HG03196 (cell line): ENCODE data around the gene CLIC1.

ENCODE experiments used
- ATAC-seq: cut with Tn5 transposase; IDR thresholded peaks from one replicate; pipeline ENCODE4 v1.9.1; 2021; ENCODE audit not compliant: unreplicated experiment

CLIC1 gene

DNA sequence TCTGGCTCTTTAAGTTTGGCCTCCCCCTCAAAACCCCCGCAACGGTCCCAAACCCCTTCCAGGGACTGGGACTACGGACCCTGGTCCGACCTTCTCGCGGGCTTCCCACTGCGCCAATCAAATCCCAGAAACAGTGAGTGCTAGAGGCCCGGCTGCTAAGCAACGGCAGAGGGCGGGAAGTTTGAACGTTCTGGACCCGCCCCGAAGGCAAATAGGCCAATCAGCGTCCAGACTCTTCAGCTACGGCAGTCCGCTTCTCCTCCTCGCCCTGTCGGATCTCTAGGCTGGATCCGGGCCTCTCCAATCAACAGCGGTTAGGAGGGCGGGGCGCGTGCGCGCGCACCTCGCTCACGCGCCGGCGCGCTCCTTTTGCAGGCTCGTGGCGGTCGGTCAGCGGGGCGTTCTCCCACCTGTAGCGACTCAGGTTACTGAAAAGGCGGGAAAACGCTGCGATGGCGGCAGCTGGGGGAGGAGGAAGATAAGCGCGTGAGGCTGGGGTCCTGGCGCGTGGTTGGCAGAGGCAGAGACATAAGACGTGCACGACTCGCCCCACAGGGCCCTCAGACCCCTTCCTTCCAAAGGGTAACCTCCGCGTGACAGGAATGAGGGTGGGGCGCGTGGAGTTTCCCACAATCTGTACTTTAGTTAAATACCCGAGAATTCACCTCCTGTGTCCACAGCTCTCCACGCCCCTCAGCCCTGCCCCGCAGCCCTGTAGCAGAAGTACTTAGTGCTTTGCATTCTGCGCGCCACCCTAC, 3.5 kb upstream of the CLIC1 start, which contains the start of gene MSH5:
Gene MSH5, plus strand, starts transcription at position 367 of the 758 bp plus-strand sequence. CDS start 462 bp downstream, outside the sequence.
- peak; percentile 56 for ATAC-seq

GRCh38 chr6:31737991-31738979, 2.0 kb upstream of the CLIC1 start:
- ATAC-seq, result no peak

- ATAC-seq, result no peak
Observed at GRCh38 chr6:31737315-31737990, 1.1 kb upstream of the CLIC1 start.

DNA sequence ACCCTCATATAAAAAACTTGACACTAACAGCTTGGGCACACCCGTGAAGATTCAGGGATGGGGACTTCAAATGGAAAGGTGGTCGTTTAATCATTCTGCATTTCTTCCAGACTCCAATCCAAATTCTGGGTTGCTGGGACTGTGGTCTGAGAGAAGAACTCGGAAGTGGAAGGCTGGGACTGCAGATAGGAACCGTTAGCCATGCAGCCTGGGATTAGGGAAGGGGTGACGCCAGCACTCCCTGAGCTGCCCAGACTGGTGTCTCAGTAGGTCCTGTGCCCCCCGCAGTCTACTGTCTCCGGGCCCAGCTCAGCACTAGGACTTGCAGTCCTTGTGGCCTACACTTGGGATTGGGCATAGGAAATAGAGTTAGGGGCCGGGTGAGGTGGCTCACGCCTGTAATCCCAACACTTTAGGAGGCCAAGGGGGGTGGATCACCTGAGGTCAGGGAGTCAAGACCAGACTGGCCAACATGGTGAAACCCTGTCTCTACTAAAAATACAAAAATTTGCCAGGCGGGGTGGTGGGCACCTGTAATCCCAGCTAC, 511 bp upstream of the CLIC1 start:
- no peak for ATAC-seq

GRCh38 chr6:31734821-31735406, 1.4 kb downstream of the CLIC1 start:
- ATAC-seq, result peak; percentile 33

GRCh38 chr6:31734247-31734820, 2.0 kb downstream of the CLIC1 start:
- no peak for ATAC-seq

DNA sequence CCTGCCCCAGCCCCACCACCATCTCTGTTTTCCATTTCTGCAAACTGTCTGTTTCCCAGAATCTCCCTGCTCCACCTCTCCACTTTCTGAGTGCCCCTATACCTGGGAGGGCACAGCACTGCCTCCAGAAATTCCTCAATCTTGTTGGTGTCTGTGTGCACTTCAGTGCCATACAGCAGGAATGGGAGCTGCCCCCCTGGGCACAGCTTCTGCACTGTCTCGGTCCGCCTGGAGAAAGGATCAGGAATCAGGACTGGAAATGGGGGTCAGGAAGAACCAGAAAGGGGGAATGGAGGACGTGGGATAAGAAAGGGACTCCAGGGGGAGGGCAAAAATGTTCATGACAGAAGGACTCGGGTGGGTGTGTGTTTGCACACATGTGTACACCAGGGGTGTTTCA, 2.6 kb downstream of the CLIC1 start:
- no peak for ATAC-seq

DNA sequence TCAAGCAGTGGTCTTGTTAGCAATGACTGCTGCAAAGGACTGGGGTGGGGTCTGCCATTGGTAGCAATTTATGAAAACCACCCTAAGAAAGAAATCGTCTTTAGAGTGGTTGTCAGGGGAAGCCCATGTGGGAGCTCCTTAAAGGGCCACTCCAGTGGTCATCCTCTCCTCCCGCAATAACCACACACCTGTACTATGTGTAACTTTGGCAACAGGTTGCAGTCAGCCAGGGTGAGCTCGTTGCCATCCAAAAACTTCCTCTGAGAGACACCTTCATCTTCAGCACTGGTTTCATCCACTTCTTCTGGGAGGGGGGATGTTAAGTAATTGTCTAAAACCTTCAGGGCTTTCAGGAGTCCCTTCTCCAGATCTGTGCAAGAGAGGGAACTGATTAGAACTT, 4.3 kb downstream of the CLIC1 start:
- no peak for ATAC-seq

- no peak for ATAC-seq
Observed at GRCh38 chr6:31730631-31731086, 5.7 kb downstream of the CLIC1 start.

DNA sequence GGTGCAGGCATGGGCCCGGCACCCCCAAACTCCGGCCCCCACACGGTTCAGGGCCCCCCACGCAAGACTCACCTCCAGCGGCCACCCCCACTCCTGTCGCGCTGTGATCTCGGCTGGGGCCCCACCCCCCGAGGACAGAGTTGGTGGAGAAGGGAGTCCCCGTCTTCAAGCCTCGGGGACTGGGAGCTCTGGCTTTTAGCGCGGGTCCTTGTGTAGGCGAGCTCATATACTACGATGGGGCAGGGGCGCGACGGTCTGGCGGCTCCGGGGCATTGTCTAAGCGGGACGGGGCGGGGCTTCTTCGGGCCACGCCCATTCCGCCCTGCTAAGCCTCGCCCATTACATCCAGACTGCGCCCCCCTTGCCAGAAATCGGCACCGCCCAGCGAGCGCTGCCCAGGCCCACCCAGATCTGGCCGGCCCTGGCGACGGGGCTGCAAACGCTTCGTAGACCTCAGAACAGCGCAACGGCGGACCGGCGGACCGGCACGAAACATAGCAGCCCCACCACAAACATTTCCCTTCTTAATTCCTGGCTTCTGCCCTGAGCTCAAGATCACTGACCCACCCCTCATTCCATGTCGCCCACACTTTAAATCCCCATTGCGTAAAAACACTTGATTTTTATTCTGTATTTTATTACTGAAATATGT, 6.2 kb downstream of the CLIC1 start:
- no peak for ATAC-seq

GRCh38 chr6:31729515-31729978, 6.8 kb downstream of the CLIC1 start:
- no peak for ATAC-seq

- ATAC-seq, result no peak
Observed at GRCh38 chr6:31728767-31729514, 7.4 kb downstream of the CLIC1 start, which contains the start of gene DDAH2. DDAH2 (minus strand) TSS chr6:31729299; CDS start chr6:31729161, 138 bp downstream.

GRCh38 chr6:31727717-31728671, 8.3 kb downstream of the CLIC1 start:
- no peak for ATAC-seq

DNA sequence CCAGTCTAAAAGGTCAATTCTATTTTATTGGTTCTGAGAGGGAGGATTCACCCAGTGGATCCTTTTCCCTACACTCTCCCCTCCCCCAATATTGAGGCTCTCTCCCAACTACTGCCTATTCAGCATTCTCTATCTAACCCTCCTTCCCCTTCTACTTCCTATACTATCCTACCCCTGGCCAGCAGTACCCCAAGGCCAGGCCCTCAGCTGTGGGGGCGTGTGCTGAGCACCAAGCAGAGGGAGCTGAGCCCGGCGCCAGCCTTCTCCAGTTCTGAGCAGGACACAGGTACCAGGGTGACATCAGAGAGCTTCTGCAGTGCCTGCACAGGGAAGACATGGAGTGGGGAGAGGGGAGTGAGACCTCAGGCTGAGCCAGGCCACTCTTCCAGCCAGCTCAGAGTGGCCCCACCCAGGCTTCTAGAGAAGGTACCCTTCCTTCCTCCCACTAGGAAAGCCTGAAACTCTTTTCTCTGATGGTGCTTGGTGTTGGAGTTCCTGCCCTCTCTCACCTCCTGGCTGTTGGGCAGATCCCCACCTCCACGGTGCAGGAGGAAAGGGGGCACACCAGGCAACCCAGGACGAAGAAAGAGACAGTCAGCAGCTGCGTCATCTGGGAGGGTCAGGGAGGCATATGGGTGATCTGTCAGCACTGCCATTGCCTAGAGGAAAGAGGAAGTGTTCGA, 9.2 kb downstream of the CLIC1 start:
- no peak for ATAC-seq

- no peak for ATAC-seq
Observed at GRCh38 chr6:31725502-31726350, 10.6 kb downstream of the CLIC1 start.
